ENCODE data around the gene CBX3. TPM values are rescaled to one million over a fixed set of nuclear protein-coding genes. Genes with fewer than 3 reads are reported as not detected.
A peak's percentile ranks its signal among the peaks of the same experiment; 100 is the strongest.

The CBX3 gene
- total and polyA plus RNA-seq, 2 of the 13 experiments (the other 11 are each of a cell fraction or from before 2014, with no cell fraction given), result 53.9 to 249 TPM

GRCh38 chr7:26200444-26201246, 900 bp upstream of the CBX3 start, which contains the start of gene HNRNPA2B1 (continued):
- TF ChIP-seq ZNF574 (CRISPR knock-in tag; IDR thresholded peaks at IDR 0.05) (no peak; the same call in 1 of the 2 replicates), NCOA2 (CRISPR knock-in tag; IDR thresholded peaks at IDR 0.05) (peak; percentile 38), ZNF530 (CRISPR knock-in tag; IDR thresholded peaks at IDR 0.05; ENCODE audit: low read depth) (no peak), GABPA (IDR thresholded peaks at IDR 0.05; ENCODE audit: low read depth, low read length) (peak; percentile 70), GABPA (CRISPR knock-in tag; IDR thresholded peaks at IDR 0.05; ENCODE audit: low read depth) (peak; percentile 90), MTA3 (CRISPR knock-in tag; IDR thresholded peaks at IDR 0.05) (no peak), JDP2 (CRISPR knock-in tag; IDR thresholded peaks at IDR 0.05; ENCODE audit: borderline replicate concordance) (no peak), TEF (CRISPR knock-in tag; IDR thresholded peaks at IDR 0.05) (0 out of 2 replicates have a peak, but pooled peaks have one; percentile 55), FOSL2 (CRISPR knock-in tag; IDR thresholded peaks at IDR 0.05) (peak; percentile 30; the same call in 1 of the 2 replicates), ZNF572 (CRISPR knock-in tag; IDR thresholded peaks at IDR 0.05) (no peak), MAFK (conservative IDR thresholded peaks at IDR 0.05 in 1 of 2, IDR thresholded peaks at IDR 0.05 in 1 of 2; ENCODE audit: low read length in 2 of 2) (no peak), ZNF598 (CRISPR knock-in tag; IDR thresholded peaks at IDR 0.05; ENCODE audit: borderline replicate concordance) (0 out of 2 replicates have a peak, but pooled peaks have one; percentile 65), ZNF713 (CRISPR knock-in tag; IDR thresholded peaks at IDR 0.05) (0 out of 2 replicates have a peak, but pooled peaks have one; percentile 74), KLF15 (CRISPR knock-in tag; IDR thresholded peaks at IDR 0.05; ENCODE audit: borderline replicate concordance) (peak; percentile 92; the same call in 1 of the 2 replicates), SYNCRIP (IDR thresholded peaks at IDR 0.05; ENCODE audit: insufficient read depth, low read depth, low read length) (no peak), NR2F1 (CRISPR knock-in tag; IDR thresholded peaks at IDR 0.05) (no peak), ZNF274 (CRISPR knock-in tag; IDR thresholded peaks at IDR 0.05) (peak; percentile 68; the same call in 1 of the 2 replicates), DBP (CRISPR knock-in tag; IDR thresholded peaks at IDR 0.05; ENCODE audit: not compliant biosample characterization) (no peak), ZNF83 (CRISPR knock-in tag; IDR thresholded peaks at IDR 0.05; ENCODE audit: borderline replicate concordance) (no peak), ZC3H13 (CRISPR knock-in tag; IDR thresholded peaks at IDR 0.05) (no peak), NPAS2 (CRISPR knock-in tag; IDR thresholded peaks at IDR 0.05; ENCODE audit: borderline replicate concordance) (no peak), CHD4 (IDR thresholded peaks at IDR 0.05; ENCODE audit: borderline replicate concordance, low read length) (no peak), ZNF558 (CRISPR knock-in tag; IDR thresholded peaks at IDR 0.05; ENCODE audit: borderline replicate concordance) (peak; percentile 69; the same call in 1 of the 2 replicates), ZNF513 (CRISPR knock-in tag; conservative IDR thresholded peaks at IDR 0.05) (peak; percentile 93; the same call in 1 of the 2 replicates)

All from HepG2 (cell line).